GM19397 (cell line): ENCODE measurements around the gene SETBP1.

ENCODE experiments used
- ATAC-seq: cut with Tn5 transposase; IDR thresholded peaks from one replicate; pipeline ENCODE4 v1.9.1; 2021; ENCODE audit warnings: mild to moderate bottlenecking, moderate library complexity; ENCODE audit not compliant: unreplicated experiment

SETBP1 gene

DNA sequence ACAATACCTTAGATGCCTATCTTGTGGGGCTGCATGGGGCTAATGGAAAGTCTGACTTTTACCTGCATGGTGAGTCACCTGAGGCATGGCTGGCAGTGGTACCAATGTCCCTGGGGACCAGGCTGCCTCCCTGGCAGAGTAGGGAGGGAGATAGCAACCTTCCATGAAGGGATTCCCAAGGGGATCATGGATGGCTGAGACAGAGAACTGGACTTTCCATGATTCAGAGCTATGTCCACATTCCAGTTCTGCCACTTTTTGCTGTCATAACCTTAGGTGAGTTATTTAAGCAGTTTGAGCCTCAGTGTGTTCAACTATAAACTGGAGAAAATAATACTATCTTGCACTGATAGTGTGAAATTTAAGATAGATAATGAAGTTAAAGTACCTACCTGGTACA lies 178.6 kb downstream of the SETBP1 start:
- no peak for ATAC-seq

- ATAC-seq = no peak
Observed at GRCh38 chr18:44859751-44860439, 179.2 kb downstream of the SETBP1 start.

GRCh38 chr18:44862112-44862511 lies 181.4 kb downstream of the SETBP1 start:
- ATAC-seq = no peak

GRCh38 chr18:44866103-44866502 lies 185.4 kb downstream of the SETBP1 start:
- no peak for ATAC-seq

DNA sequence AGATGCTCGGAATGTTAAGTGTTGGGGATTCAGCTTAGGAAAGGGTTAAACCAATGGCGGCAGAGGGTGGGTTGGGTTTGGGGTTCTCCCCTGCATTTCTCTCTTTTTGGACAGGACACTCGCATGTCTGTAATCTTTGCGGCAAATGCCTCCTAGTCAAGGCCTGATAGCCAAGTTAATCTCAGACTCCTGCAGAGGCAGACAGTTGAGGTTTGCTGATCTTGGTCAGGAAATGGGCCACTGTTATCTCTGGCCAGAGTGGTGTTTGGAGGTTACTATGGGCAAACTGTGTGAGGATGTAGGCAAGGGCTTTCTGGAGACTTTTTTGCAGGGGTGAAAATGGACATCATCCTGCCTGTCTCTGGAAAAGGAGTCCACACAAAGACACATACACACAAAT lies 188.8 kb downstream of the SETBP1 start:
- no peak for ATAC-seq

GRCh38 chr18:44870631-44871502 lies 190.2 kb downstream of the SETBP1 start:
- no peak for ATAC-seq

- ATAC-seq = peak; percentile 63
Observed at GRCh38 chr18:44871771-44872170, 191.1 kb downstream of the SETBP1 start.

DNA sequence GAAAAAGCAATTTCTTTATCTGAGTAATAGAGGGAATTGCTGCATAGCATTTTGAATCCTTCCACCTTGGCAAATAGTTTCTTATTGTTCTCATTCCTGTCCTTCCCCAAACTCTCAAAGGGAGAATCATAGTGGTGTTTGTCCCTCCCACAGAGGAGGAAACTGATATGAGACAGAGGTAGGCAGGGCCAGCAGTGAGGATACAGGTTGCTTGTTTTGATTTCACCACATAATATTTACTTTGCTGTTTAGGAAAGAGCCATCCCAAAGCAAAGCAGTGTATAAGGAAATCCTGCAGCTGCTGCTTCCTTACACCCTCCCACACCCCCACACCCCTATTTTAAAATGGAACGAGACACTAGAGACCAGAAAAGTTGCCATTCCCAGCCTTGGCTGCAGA lies 195.3 kb downstream of the SETBP1 start:
- ATAC-seq = no peak

DNA sequence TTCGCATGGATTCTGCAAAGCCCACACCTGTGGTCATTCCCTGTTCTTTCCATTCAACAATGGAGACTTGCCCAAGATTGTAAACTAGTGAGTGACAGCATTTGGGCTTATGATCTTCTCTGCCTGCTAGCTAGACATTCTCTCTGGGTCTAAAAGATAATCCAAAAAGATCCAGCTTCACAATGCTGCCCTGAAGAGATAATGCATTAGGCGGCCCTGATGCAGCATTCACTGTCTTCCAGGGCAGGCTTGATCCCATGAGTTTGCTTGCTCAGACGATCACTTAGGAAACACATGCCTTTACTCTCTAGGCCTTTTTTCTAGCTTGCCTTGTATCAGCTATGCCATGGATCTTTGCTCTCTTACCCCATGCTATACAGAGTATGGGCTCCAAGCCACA lies 196.1 kb downstream of the SETBP1 start:
- no peak for ATAC-seq

DNA sequence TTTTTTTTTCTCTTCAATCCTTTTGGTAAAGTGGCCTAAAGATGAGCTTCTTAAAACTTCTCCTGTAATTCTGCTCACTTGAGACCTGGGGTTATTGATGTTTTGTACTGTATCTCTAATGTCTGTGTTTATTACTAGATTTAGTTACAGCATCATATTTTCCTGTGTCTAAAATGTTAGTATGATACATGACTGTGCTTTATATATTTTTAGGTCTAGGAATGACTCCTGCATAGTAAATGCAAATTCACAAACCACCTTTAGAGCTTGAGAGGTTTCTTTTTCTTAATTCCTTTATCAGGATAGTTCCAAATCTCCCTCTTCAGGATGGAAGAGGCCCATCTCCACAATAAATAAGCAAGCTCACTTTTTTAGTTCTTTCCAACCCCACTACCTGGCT lies 197.6 kb downstream of the SETBP1 start:
- ATAC-seq = no peak

GRCh38 chr18:44880170-44880569 lies 199.5 kb downstream of the SETBP1 start:
- ATAC-seq = no peak

DNA sequence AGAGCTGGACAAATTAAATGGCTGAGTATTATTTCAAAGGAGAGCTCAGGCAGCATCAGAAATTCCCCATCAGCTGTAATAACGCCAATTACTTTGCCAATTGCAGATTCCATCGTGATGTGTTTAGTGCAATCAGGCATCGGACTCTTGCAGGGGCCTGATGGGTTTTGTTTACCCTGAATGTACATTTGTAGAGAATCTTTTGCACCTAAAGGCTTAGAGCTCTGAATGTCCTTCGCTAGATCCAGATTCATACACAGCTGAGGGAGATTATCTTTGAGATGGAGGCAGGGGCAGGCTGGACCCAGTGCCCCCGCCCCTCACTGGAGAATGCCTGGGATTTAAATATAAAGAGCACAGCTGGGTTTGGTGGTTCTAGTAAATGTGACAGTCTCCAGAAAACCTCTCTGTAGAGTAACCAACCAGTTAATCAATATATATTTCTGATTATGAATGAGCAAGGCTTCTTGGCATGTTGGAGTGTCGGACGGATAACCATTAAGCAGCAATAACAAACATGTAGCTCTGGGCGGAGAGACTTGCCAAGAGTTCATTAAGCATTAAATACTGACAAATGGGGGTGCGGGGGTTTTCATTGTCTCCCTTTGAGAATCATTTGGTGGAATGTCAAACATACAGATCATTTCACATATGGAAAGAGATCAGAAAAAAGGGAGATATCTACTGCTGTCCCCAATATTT lies 200.9 kb downstream of the SETBP1 start:
- ATAC-seq = no peak

DNA sequence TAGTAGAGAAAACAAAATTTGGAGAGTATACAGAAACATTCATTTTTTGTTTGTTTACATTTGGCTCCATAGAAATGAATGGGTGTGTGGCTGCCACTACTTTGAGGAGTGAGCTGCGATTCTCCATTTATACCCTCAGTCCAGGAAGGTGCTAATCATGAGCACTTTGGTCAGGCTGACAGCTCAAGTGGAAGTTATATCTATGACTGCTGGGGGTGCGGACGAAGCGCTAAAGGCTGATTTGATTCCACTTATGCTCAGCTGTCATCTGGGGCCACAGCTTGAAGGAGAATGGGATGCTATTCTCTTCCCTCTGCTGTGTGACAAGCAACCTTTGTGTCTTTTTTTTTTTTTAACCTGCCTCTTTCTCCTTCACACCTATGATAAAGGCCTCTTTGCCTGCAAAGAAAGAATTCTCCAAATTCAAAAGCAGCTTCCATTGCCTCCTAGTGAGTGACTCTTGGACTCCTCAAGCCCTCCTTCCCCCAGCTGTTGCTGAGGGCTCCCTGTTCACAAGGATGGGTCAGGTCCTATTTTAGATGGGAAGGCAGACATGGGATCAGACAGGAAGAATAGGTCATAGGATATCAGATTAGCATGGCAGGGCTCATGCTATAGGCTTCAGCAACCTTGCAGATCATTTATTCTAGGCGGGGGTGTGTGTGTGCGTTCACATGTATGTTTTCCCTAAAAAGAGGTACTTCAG lies 201.6 kb downstream of the SETBP1 start:
- no peak for ATAC-seq

DNA sequence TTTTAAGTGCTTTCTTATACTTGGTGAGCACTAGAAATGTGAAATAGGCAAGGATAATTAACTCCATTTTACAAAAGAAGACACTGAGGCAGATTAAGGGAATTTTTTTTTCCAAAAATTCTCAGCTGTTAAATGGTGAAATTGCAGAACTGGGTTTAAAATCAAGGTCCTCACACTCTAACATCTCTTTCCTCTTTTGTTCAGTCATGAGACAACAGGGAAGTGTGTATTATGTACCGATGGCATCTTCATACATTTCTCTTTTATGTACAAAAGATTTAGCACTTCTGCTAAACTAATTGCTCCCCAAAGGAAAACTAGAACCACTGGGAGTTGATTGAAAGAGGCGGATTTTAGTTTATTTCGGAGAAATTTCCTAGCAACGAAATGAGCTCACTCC lies 203.0 kb downstream of the SETBP1 start:
- no peak for ATAC-seq

- ATAC-seq = no peak
Observed at GRCh38 chr18:44884431-44884830, 203.7 kb downstream of the SETBP1 start.

DNA sequence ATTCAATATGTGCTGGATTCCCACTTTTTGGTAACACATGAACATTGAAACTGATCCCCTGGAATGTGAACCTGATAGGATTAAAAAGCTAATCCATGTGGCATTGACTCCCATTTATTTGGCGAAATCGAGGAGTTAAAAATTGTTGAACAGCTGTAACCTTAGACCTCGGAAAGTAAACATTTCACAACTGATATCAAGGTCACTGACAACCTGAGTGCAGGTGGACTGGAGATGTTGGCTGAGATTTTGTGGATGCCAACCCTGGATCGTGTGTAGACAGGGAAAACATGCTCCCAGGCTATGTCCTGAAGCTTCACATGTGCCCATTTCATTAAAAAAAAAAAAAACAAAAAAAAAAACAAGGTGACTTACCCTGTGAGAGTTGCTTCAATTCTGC lies 204.8 kb downstream of the SETBP1 start:
- ATAC-seq = no peak

DNA sequence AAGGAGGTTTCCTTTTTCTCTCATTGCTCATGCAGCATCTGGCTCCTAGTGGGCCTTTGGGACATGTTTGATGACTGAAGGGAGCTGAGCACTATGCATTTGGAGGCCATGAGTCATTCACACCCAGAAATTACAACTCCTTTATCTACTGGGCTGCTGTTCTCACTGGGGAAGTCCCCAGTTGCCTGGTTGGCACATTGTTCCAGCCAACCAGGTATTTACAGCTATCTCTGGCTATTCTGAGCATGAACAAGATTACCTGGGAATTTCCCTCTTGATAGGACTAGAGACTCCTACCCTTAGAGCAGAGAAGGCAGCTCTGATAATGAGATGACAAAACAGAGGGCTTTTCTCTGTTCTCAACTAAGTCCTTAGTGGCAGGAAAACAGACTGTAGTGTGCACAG lies 206.5 kb downstream of the SETBP1 start:
- peak; percentile 82 for ATAC-seq

DNA sequence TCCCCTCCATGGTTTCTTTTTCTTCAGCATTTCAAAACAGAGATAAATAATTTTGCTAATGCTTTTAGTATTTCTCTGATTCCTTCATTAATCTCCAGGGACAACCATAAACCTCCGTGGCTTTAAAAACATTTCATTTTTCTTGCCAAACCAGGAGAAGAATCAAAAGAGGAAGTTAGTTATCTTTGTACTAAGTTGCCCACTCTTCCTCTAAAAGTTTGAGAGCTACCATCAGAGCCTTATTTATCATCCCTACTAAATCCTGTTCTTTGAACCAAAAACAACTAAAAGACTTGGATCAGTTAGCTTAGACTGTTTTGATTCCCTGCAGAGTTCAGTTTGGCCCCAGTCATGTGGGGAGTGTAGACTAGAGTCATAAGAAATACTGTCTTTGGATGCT lies 208.4 kb downstream of the SETBP1 start:
- ATAC-seq = no peak

- ATAC-seq = no peak
Observed at GRCh38 chr18:44893045-44893706, 212.5 kb downstream of the SETBP1 start.

DNA sequence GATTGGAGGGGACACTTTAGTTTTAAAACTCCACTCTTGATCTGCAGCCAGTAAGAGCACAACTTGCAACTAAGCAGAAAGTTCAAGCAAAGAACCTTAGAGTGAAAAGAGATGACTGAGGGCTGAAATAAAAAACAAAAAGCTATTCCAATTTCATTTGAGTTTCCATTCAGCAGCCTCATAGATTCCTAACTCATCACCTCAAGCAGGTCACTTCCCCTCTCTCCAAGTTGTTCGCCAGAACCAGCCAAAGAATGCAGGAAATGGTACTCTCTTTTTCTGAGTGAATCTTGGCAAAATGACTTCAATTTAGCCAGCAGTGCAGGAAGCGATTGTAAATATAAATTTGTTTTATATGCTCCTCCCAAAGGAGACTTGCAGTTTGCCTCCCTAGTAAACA lies 213.3 kb downstream of the SETBP1 start:
- ATAC-seq = no peak
